Left ventricle myocardium superior (tissue), 1 donor: ENCODE data around the gene EIF2B2. TPM values are rescaled to one million over a fixed set of nuclear protein-coding genes. Genes with fewer than 3 reads are reported as not detected.

Experiments
- ATAC-seq: fragments of 200-7000 bp; cut with Tn5 transposase; one replicate; pipeline ENCODE4 v1.9.1; 2020; ENCODE audit warnings: mild to moderate bottlenecking, moderate library complexity
- DNase-seq: peaks from one replicate; pipeline ENCODE4 v3.0.0-alpha.2; 2020
- intact Hi-C: fragments of 100-400 bp; cut with micrococcal nuclease; formaldehyde crosslinking; loops from one replicate; pipeline ENCODE4 v1.11.0; 2022
- total RNA-seq: library from RNA; stranded (reverse); fragmentation: NEBNext Ultra II Directional; extraction: Animal tissue kit (Norgen Biotek cat#: 25700); gene quantifications from one replicate; pipeline ENCODE4 v1.2.1, GENCODE V29; 2021
- donor health status: DM: no; HTN: yes; CAD: no; lungs with severe emphysema.

EIF2B2 gene
- total RNA-seq, 1 donor from 2014 or later = 34.5 TPM

DNA sequence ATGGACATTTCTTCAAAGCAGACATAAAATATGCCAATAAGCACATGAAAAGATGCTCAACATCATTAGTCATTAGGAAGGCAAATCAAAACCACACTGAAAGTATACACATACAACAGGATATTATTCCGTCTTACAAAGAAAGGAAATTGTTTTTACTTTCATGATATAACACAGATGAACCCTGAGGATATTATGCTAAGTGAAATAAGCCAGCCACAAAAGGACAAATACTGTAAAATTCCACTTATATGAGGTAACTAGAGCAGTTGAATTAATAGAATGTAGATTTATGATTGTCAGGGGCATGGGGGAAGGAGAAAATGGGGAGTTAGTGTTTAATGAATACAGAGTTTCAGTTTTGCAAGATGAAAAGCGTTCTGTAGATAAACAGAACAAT is 56.9 kb downstream of the EIF2B2 start:
- ATAC-seq (no peak), DNase-seq (no peak)
- intact Hi-C loops = no loop called here

GRCh38 chr14:75060420-75060819 is 57.7 kb downstream of the EIF2B2 start:
- intact Hi-C loops = no loop called here
- no peak for ATAC-seq

More at GRCh38 chr14:75060420-75060819, 57.7 kb downstream of the EIF2B2 start:
- DNase-seq = no peak

Other genes starting within 250 kb of the EIF2B2 start
- 26.4 TPM for gene YLPM1, start 239.6 kb upstream of the EIF2B2 start, total RNA-seq
- gene PROX2, start 126.8 kb upstream of the EIF2B2 start, total RNA-seq = not detected
- 241 TPM for gene DLST, start 121.0 kb upstream of the EIF2B2 start, total RNA-seq
- gene RPS6KL1, start 79.7 kb upstream of the EIF2B2 start, total RNA-seq = 18.6 TPM
- 4.9 TPM for gene PGF, start 47.3 kb upstream of the EIF2B2 start, total RNA-seq
- 19.1 TPM for gene MLH3, start 48.5 kb downstream of the EIF2B2 start, total RNA-seq
- gene ACYP1, start 61.1 kb downstream of the EIF2B2 start, total RNA-seq = 11.7 TPM
- gene ZC2HC1C, start 66.7 kb downstream of the EIF2B2 start, total RNA-seq = 14.0 TPM
- gene NEK9, start 124.1 kb downstream of the EIF2B2 start, total RNA-seq = 119 TPM
- 266 TPM for gene TMED10, start 173.7 kb downstream of the EIF2B2 start, total RNA-seq